ENCODE data around the gene SPAG6. TPM values are rescaled to one million over a fixed set of nuclear protein-coding genes. Genes with fewer than 3 reads are reported as not detected.
A peak's percentile ranks its signal among the peaks of the same experiment; 100 is the strongest.
"Not testable (repeated sequence)": the region's sequence is repeated elsewhere in the genome, so short reads cannot be mapped to it uniquely, and the experiment has no call there.

SPAG6 gene
- not detected in 2 replicates for total RNA-seq (2014; rRNA removed; shearing (Covaris generic); ENCODE audit: low replicate concordance)

- no peak for DNase-seq (ENCODE audit: low read depth)
- in situ Hi-C loops (cut with HindIII; ENCODE audit: low pct_unique_long_range_greater_than_20kb, low sequenced_read_pairs), result no loop called here
These were observed at the start of gene SPAG6 for GRCh38 chr10:22345301-22346095. TSS of gene SPAG6 (plus strand) at chr10:22345496. CDS start at chr10:22345612, 116 bp downstream.

GRCh38 chr10:22301193-22301592 lies 44.1 kb upstream of the SPAG6 start:
- in situ Hi-C loops (cut with HindIII; ENCODE audit: low pct_unique_long_range_greater_than_20kb, low sequenced_read_pairs), result no loop called here

GRCh38 chr10:22303461-22303860 lies 41.8 kb upstream of the SPAG6 start:
- in situ Hi-C loops (cut with HindIII; ENCODE audit: low pct_unique_long_range_greater_than_20kb, low sequenced_read_pairs), result no loop called here

More at GRCh38 chr10:22301193-22301592, 44.1 kb upstream of the SPAG6 start:
- no peak for DNase-seq (ENCODE audit: low read depth)

GRCh38 chr10:22305721-22306120 lies 39.6 kb upstream of the SPAG6 start:
- in situ Hi-C loops (cut with HindIII; ENCODE audit: low pct_unique_long_range_greater_than_20kb, low sequenced_read_pairs), result no loop called here

More at GRCh38 chr10:22303461-22303860, 41.8 kb upstream of the SPAG6 start:
- no peak for DNase-seq (ENCODE audit: low read depth)

GRCh38 chr10:22308390-22308789 lies 36.9 kb upstream of the SPAG6 start:
- in situ Hi-C loops (cut with HindIII; ENCODE audit: low pct_unique_long_range_greater_than_20kb, low sequenced_read_pairs), result no loop called here
- no peak for DNase-seq (ENCODE audit: low read depth)

More at GRCh38 chr10:22305721-22306120, 39.6 kb upstream of the SPAG6 start:
- no peak for DNase-seq (ENCODE audit: low read depth)

- in situ Hi-C loops (cut with HindIII; ENCODE audit: low pct_unique_long_range_greater_than_20kb, low sequenced_read_pairs), result no loop called here
- no peak for DNase-seq (ENCODE audit: low read depth)
These were observed 35.9 kb upstream of the SPAG6 start for GRCh38 chr10:22309180-22310000.

GRCh38 chr10:22310012-22310411 lies 35.3 kb upstream of the SPAG6 start:
- DNase-seq (ENCODE audit: low read depth); in situ Hi-C loops (cut with HindIII; ENCODE audit: low pct_unique_long_range_greater_than_20kb, low sequenced_read_pairs): not testable (repeated sequence)

- in situ Hi-C loops (cut with HindIII; ENCODE audit: low pct_unique_long_range_greater_than_20kb, low sequenced_read_pairs), result no loop called here
- no peak for DNase-seq (ENCODE audit: low read depth)
These were observed 34.4 kb upstream of the SPAG6 start for GRCh38 chr10:22310928-22311327.

GRCh38 chr10:22314852-22315251 lies 30.4 kb upstream of the SPAG6 start:
- in situ Hi-C loops (cut with HindIII; ENCODE audit: low pct_unique_long_range_greater_than_20kb, low sequenced_read_pairs), result no loop called here
- no peak for DNase-seq (ENCODE audit: low read depth)

GRCh38 chr10:22315455-22316285 lies 29.6 kb upstream of the SPAG6 start:
- in situ Hi-C loops (cut with HindIII; ENCODE audit: low pct_unique_long_range_greater_than_20kb, low sequenced_read_pairs), result no loop called here
- no peak for DNase-seq (ENCODE audit: low read depth)

- peak; percentile 88 for DNase-seq (ENCODE audit: low read depth)
- in situ Hi-C loops (cut with HindIII; ENCODE audit: low pct_unique_long_range_greater_than_20kb, low sequenced_read_pairs), result no loop called here
These were observed 28.8 kb upstream of the SPAG6 start, which contains the start of gene COMMD3 for GRCh38 chr10:22316286-22317075. TSS of gene COMMD3 (plus strand) at chr10:22316388. CDS start at chr10:22316418, 30 bp downstream.

- in situ Hi-C loops (cut with HindIII; ENCODE audit: low pct_unique_long_range_greater_than_20kb, low sequenced_read_pairs), result no loop called here
- DNase-seq (ENCODE audit: low read depth), result no peak
These were observed 28.3 kb upstream of the SPAG6 start for GRCh38 chr10:22317076-22317370.

- in situ Hi-C loops (cut with HindIII; ENCODE audit: low pct_unique_long_range_greater_than_20kb, low sequenced_read_pairs), result no loop called here
- DNase-seq (ENCODE audit: low read depth), result no peak
These were observed 27.3 kb upstream of the SPAG6 start for GRCh38 chr10:22317771-22318565.

- in situ Hi-C loops (cut with HindIII; ENCODE audit: low pct_unique_long_range_greater_than_20kb, low sequenced_read_pairs), result no loop called here
These were observed 26.5 kb upstream of the SPAG6 start for GRCh38 chr10:22318772-22319171.

GRCh38 chr10:22319547-22319979 lies 25.7 kb upstream of the SPAG6 start:
- in situ Hi-C loops (cut with HindIII; ENCODE audit: low pct_unique_long_range_greater_than_20kb, low sequenced_read_pairs), result no loop called here
- no peak for DNase-seq (ENCODE audit: low read depth)

More at GRCh38 chr10:22318772-22319171, 26.5 kb upstream of the SPAG6 start:
- no peak for DNase-seq (ENCODE audit: low read depth)

GRCh38 chr10:22319980-22320558 lies 25.2 kb upstream of the SPAG6 start:
- in situ Hi-C loops (cut with HindIII; ENCODE audit: low pct_unique_long_range_greater_than_20kb, low sequenced_read_pairs), result no loop called here
- peak; percentile 43 for DNase-seq (ENCODE audit: low read depth)
